Smooth muscle cell of the brain vasculature (primary cell): Measurements from ENCODE around the gene CIB4.
A peak's percentile ranks its signal among the peaks of the same experiment; 100 is the strongest.

Experiments
- DNase-seq: peaks from one replicate; pipeline ENCODE4 v3.0.0-alpha.2; 2012; ENCODE audit warnings: low read depth, low spot score

CIB4 gene

GRCh38 chr2:26581991-26582842 is 58.9 kb downstream of the CIB4 start:
- DNase-seq: no peak

- no peak for DNase-seq
These were observed 59.7 kb downstream of the CIB4 start for GRCh38 chr2:26581266-26581990.

DNA sequence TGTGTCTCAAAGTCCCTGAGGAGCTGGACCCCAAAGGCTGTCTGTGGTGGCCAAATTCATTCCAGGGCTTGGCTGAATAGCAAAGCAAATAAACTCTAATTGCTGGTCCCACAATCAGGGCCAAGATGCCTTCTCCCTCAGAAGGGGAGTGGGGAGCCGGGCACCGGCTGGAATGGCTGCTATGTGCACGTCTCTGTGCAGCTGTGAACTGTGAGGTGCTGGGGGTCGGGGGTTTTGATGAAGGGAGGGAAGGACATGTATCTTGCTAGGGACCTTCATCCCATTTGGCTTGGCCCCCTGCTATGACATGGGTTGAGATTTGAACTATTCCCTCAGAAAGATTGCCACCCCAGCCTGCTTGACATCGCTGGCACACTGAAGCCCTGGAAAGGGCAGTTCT is 60.4 kb downstream of the CIB4 start:
- no peak for DNase-seq

GRCh38 chr2:26580151-26580550 is 61.0 kb downstream of the CIB4 start:
- no peak for DNase-seq

DNA sequence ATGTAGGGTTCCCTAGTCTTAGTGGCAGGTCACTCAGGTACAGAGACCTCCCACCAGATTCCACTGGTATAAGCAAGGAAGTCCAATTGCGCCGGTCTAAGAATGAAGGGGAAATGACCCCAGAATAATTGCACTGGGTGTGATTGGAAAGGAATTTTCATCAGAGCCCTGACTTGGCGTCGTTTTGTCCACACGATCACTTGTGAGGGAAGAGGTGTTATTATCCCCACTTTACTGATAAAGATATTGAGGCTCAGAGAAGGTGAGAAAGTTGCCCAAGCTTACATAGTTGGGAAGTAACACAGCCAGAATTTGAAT is 61.5 kb downstream of the CIB4 start:
- DNase-seq: no peak

DNA sequence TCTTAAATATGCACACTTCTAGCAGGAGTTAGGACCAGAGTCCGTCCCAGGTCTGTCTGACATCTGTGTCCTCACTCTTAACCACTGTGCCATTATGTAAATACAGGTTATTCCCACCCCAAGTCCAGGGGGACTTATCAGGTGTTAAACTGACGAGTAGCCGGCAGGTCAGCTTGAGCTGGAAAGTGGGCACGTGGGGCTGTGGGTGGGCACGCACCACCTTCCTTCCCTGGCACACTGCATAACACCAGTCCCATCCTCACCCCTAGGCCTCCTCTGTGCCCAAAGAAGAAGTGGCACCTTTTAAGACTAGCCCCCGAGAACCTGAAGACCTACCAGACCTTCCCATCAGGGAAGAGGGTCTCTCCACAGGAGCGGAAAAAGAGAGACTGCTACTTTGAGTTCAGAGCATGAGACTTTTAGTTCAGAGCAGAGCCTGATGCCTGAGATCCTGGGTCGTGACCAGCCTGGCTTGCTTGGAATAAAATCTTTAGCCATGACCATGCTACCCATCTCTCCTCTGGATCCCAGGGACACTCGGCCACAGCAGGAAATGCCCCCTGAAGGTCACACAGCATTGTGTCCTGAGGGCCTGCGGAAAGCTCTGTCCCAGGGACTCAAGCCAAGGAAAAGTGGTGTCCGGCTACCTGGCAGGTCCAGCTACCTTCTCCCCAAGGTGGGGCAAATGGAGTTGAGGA is 62.0 kb downstream of the CIB4 start:
- no peak for DNase-seq

DNA sequence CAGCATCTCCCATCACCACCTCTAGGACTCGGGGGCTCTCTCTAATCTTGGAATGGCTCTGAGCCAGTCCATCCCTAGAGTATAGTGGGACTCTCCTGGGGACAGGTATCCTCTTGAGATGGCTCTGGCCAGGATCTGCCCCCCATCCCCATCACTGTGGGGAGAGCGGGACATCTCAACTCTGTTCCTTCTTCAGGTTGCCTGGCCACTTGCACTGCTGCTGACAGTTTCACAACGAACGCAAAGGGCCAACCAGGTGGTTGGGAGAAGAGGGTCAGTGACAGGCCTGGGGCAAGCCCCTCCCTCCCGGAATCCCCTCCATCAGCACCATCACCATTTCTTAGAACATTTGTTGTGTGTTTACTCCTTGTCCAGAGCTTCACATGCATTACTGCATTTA is 62.6 kb downstream of the CIB4 start:
- DNase-seq: no peak

GRCh38 chr2:26578113-26578458 is 63.1 kb downstream of the CIB4 start:
- no peak for DNase-seq

DNA sequence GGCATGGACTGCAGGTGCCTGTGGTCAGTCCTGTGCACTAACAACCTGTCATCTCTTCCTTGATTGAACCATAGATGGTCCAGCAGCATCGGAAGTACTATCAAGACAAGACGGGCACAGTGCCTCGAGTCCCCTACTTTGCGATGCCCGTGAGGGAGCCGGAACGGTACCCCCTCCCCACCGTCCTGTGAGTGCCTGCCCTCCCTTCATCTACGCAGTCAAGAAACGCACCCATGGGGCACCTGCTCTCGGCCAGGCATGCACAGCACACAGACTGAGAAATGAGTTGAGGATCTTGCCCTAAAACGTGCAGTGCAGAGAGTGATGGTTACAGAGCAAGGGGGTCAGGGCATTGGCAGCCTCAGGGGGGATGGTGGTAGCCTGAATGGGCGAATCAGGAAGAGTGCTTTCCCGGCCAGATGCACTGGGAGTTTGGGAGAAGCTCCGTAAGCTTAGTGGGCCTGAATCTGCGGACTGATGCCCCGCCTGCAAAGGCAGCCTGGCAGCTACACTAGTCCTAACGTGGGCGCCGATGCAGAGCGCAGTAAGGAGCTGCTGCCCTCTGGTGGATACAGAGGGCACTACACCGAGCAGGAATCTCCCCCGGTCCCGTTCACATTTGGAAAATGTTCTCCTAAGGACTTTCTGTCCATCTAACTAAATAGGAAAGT is 63.6 kb downstream of the CIB4 start:
- DNase-seq: peak; percentile 26

GRCh38 chr2:26576565-26577441 is 64.4 kb downstream of the CIB4 start:
- DNase-seq: no peak

DNA sequence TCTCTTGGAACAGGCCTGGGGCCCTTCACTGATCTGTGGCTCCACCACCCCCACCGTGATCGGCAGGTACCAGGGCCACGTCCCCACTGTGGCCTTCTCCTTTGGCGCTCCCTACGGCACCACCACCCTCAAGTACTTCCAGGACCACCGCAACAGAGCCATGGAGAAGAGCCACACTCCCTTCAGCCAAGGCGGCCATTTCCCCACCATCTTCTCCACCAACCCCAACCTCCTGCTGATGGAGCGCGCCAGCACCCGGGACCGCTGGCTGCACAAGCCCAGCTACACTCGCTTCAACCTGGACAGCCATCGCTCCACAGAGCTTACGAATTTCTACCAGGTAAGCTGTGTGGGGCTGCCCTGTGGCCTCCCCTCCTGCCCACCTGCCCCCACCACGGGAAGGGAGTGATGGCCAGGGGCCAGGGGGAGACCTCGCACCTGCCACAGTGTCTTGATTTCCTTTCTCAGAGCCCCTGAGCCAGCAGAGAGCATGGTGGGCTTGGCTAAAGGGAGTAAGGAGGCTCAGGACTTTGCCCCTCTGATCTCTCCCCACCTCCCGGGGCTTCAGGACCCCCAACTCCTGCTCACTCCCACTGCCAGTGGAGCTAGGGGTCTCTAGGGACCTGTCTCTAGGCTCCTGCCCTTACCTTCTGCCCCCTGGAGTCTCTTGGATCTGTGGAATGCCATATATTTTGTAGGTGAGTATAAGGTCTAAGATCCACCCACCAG is 65.2 kb downstream of the CIB4 start:
- no peak for DNase-seq

- no peak for DNase-seq
These were observed 66.1 kb downstream of the CIB4 start for GRCh38 chr2:26574900-26575560.

GRCh38 chr2:26574066-26574899 is 66.9 kb downstream of the CIB4 start:
- no peak for DNase-seq

GRCh38 chr2:26573241-26573925 is 67.8 kb downstream of the CIB4 start:
- DNase-seq: no peak

DNA sequence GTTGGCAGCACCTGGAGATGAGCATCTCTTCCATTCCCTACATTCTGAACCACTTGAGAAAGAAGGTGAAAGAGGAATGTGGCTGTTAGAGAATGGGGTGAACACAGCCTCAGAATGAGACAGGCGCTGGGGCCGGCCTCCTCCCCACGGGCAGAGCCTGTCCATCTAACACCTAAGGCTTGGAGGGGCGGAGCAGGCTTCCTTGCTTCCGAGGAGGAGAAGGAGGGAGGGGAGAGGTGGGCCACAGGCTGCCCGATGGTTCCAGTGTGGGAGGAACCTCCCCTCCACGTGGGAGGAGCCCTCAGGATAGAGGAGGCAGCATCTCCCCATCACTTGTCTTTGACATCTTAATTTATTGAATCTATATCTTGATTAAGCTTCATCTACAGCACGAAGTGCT is 68.6 kb downstream of the CIB4 start:
- DNase-seq: no peak

DNA sequence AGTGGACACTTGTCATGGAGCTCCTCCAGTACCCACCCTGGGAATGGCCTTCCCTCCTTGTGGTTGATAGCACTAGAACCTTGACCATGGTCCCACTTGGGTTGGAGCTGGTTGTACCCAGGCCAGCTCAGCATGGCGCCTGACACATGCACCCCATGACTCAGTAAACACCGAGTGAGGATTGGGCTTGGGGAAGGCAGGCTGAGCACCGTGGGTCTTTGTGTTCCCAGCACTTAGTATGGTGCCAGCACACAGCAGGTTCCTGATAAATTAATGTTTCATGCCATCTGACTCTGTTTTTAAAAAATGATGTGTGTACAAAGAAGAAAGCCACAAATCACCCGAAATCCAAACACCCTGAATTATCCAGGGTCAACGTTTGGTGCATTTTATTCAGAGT is 69.8 kb downstream of the CIB4 start:
- DNase-seq: no peak

- DNase-seq: no peak
These were observed 71.1 kb downstream of the CIB4 start for GRCh38 chr2:26570083-26570430.

DNA sequence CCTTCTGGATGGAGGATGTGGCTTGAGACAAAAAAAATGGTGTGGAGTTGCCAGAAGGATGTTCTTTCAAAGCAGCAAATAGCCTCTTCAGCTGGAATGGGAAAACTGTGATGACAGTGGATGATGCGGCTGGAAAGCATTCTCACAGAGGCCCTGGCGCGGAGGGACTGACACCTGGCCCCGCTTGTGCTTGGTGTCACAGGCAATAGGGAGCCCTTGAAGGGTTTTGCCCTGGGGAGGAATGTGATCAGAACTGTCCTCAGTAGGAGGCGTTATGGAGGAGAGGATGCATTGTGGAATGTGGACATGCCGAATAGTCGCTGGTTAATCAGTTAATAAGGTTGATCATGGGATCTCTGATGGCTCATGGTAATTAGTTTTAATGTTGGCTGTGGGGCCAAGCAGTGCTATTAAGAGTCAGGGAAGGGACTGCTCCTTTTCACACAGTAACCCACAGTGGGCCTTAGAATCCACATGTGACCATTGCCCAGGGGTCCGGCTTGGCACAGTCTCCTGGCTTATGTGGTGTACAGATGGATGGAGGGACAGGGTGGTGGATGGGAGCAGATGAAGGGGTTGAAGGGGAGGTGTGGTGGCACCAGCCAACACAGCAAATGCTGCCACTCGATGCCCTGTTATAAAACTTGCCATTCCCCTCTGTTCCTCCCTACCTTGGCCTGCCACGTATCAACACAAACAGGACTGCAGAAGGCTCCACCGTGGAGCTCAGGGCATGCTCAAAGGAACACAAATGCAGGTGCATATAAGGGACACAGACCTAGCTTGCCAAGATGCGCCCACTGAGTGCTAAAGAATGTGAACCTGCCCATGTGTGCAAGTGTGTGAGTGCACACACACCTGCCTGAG is 71.7 kb downstream of the CIB4 start:
- DNase-seq: no peak
